WTC11 (cell line): ENCODE measurements around the gene TMEM9.

Experiments
- ATF2 ChIP-seq: sonication (generic); formaldehyde crosslinking; IDR thresholded peaks from 2 replicates; pipeline ENCODE4 v1.8.1; 2022; ENCODE audit warnings: low read depth, missing genetic modification reagents, borderline replicate concordance
- CREB1 ChIP-seq: sonication (generic); formaldehyde crosslinking; IDR thresholded peaks from 2 replicates; pipeline ENCODE4 v1.8.0; 2023; ENCODE audit warnings: mild to moderate bottlenecking, missing genetic modification reagents
- CTCF ChIP-seq: fragments of 200-600 bp; IDR thresholded peaks from 2 replicates; pipeline ENCODE4 v1.8.0; 2022; ENCODE audit warnings: antibody characterized with exemption
- E2F1 ChIP-seq: sonication (generic); formaldehyde crosslinking; IDR thresholded peaks from 2 replicates; pipeline ENCODE4 v1.8.0; 2022; ENCODE audit warnings: mild to moderate bottlenecking, missing genetic modification reagents
- MXD4 ChIP-seq: fragments of 250-450 bp; sonication (Bioruptor Pico); IDR thresholded peaks from 2 replicates; pipeline ENCODE4 v1.8.0; 2021; ENCODE audit warnings: mild to moderate bottlenecking, moderate library complexity, borderline replicate concordance
- NFE2L1 ChIP-seq: sonication (generic); formaldehyde crosslinking; IDR thresholded peaks from 2 replicates; pipeline ENCODE4 v1.8.1; 2023; ENCODE audit warnings: missing genetic modification reagents
- NR1H2 ChIP-seq: sonication (generic); formaldehyde crosslinking; IDR thresholded peaks from 2 replicates; pipeline ENCODE4 v1.9.0; 2021; ENCODE audit warnings: mild to moderate bottlenecking, moderate library complexity, missing genetic modification reagents
- PRDM15 ChIP-seq: sonication (generic); formaldehyde crosslinking; IDR thresholded peaks from 2 replicates; pipeline ENCODE4 v1.8.0; 2022; ENCODE audit warnings: missing genetic modification reagents
- TF ChIP-seq, protein P1 (sequence below): sonication (generic); formaldehyde crosslinking; IDR thresholded peaks from 2 replicates; pipeline ENCODE4 v1.8.0; 2022; ENCODE audit warnings: mild to moderate bottlenecking, missing genetic modification reagents
- TF ChIP-seq, protein P2 (sequence below): sonication (generic); formaldehyde crosslinking; IDR thresholded peaks from 2 replicates; pipeline ENCODE4 v1.8.0; 2022; ENCODE audit warnings: mild to moderate bottlenecking, missing genetic modification reagents
- TF ChIP-seq, protein P3 (sequence below): sonication (generic); formaldehyde crosslinking; IDR thresholded peaks from 2 replicates; pipeline ENCODE4 v1.8.1; 2023; ENCODE audit warnings: mild to moderate bottlenecking, moderate library complexity, missing genetic modification reagents
- TF ChIP-seq, protein P4 (sequence below): sonication (generic); formaldehyde crosslinking; conservative IDR thresholded peaks from 2 replicates; pipeline ENCODE4 v1.8.1; 2022; ENCODE audit warnings: mild to moderate bottlenecking, missing genetic modification reagents

DNA sequence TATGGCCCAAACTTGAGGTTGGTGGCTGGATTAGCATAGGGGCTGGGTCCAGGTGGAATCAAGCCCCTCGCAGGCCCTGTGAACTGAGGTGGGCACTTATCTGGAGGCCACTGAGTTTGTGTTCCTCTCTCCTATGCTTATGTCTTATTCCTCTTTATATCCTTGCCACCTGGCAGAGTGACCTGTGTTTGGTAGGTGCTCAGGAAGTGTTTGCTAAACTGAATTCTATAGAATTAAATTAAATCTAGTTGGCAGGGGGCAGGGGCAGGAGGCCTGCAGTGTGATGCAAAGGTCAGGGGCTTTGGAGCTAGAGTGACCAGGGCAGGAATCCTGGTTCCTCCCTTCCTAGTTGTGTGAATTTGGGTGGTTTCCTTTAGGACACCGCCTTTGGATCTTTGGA, 1.1 kb upstream of the TMEM9 start:
- TF ChIP-seq, protein P1, sequence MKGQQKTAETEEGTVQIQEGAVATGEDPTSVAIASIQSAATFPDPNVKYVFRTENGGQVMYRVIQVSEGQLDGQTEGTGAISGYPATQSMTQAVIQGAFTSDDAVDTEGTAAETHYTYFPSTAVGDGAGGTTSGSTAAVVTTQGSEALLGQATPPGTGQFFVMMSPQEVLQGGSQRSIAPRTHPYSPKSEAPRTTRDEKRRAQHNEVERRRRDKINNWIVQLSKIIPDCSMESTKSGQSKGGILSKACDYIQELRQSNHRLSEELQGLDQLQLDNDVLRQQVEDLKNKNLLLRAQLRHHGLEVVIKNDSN (CRISPR knock-in tag) = no peak
- no peak for TF ChIP-seq NR1H2 (CRISPR knock-in tag)
- TF ChIP-seq CTCF = no peak
- TF ChIP-seq MXD4 = no peak
- TF ChIP-seq, protein P2, sequence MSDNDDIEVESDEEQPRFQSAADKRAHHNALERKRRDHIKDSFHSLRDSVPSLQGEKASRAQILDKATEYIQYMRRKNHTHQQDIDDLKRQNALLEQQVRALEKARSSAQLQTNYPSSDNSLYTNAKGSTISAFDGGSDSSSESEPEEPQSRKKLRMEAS = no peak
- TF ChIP-seq, protein P3, sequence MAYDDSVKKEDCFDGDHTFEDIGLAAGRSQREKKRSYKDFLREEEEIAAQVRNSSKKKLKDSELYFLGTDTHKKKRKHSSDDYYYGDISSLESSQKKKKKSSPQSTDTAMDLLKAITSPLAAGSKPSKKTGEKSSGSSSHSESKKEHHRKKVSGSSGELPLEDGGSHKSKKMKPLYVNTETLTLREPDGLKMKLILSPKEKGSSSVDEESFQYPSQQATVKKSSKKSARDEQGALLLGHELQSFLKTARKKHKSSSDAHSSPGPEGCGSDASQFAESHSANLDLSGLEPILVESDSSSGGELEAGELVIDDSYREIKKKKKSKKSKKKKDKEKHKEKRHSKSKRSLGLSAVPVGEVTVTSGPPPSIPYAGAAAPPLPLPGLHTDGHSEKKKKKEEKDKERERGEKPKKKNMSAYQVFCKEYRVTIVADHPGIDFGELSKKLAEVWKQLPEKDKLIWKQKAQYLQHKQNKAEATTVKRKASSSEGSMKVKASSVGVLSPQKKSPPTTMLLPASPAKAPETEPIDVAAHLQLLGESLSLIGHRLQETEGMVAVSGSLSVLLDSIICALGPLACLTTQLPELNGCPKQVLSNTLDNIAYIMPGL (CRISPR knock-in tag) = no peak
- no peak for TF ChIP-seq E2F1 (CRISPR knock-in tag)
- TF ChIP-seq CREB1 (CRISPR knock-in tag) = no peak
- TF ChIP-seq NFE2L1 (CRISPR knock-in tag) = no peak
- TF ChIP-seq ATF2 (CRISPR knock-in tag) = no peak
- no peak for TF ChIP-seq PRDM15 (CRISPR knock-in tag)
- TF ChIP-seq, protein P4, sequence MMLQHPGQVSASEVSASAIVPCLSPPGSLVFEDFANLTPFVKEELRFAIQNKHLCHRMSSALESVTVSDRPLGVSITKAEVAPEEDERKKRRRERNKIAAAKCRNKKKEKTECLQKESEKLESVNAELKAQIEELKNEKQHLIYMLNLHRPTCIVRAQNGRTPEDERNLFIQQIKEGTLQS (CRISPR knock-in tag) = no peak
